Measurements from ENCODE around the gene TUBB4A.

DNA sequence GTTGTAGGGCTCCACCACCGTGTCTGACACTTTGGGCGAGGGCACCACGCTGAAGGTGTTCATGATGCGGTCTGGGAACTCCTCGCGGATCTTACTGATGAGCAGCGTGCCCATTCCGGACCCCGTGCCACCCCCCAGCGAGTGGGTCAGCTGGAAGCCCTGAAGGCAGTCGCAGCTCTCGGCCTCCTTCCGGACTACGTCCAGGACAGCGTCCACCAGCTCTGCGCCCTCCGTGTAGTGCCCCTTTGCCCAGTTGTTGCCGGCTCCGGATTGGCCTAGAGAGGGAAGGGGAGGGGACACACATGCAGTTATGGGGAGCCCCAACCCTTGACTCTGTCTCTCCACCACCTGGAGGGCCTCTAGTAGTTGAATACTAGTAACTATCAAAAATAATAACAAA lies 6.2 kb downstream of the TUBB4A start:
- no peak for TF ChIP-seq EZH2 (IDR thresholded peaks at IDR 0.05; ENCODE audit: low read depth, low read length, severe bottlenecking)
- no peak for TF ChIP-seq POLR2A (IDR thresholded peaks at IDR 0.05; ENCODE audit: control extremely low read depth in 1 of 2, low read depth in 2 of 2, low read length in 2 of 2)
- TF ChIP-seq POLR2AphosphoS5 (IDR thresholded peaks at IDR 0.05; ENCODE audit: low read depth, low read length), result no peak
- TF ChIP-seq CREB1 (IDR thresholded peaks at IDR 0.05), result no peak
- no peak for TF ChIP-seq CHD2 (IDR thresholded peaks at IDR 0.05; ENCODE audit: low read length)
- no peak for TF ChIP-seq POU5F1 (IDR thresholded peaks at IDR 0.05; ENCODE audit: low read depth, low read length)
- no peak for TF ChIP-seq SP1 (IDR thresholded peaks at IDR 0.05; ENCODE audit: low read depth, low read length)
- TF ChIP-seq, protein P1, sequence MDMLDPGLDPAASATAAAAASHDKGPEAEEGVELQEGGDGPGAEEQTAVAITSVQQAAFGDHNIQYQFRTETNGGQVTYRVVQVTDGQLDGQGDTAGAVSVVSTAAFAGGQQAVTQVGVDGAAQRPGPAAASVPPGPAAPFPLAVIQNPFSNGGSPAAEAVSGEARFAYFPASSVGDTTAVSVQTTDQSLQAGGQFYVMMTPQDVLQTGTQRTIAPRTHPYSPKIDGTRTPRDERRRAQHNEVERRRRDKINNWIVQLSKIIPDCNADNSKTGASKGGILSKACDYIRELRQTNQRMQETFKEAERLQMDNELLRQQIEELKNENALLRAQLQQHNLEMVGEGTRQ (IDR thresholded peaks at IDR 0.05; ENCODE audit: low read length), result no peak
- TF ChIP-seq, protein P2, sequence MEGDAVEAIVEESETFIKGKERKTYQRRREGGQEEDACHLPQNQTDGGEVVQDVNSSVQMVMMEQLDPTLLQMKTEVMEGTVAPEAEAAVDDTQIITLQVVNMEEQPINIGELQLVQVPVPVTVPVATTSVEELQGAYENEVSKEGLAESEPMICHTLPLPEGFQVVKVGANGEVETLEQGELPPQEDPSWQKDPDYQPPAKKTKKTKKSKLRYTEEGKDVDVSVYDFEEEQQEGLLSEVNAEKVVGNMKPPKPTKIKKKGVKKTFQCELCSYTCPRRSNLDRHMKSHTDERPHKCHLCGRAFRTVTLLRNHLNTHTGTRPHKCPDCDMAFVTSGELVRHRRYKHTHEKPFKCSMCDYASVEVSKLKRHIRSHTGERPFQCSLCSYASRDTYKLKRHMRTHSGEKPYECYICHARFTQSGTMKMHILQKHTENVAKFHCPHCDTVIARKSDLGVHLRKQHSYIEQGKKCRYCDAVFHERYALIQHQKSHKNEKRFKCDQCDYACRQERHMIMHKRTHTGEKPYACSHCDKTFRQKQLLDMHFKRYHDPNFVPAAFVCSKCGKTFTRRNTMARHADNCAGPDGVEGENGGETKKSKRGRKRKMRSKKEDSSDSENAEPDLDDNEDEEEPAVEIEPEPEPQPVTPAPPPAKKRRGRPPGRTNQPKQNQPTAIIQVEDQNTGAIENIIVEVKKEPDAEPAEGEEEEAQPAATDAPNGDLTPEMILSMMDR (IDR thresholded peaks at IDR 0.05; ENCODE audit: control extremely low read depth in 1 of 3, insufficient read depth in 1 of 3, low read depth in 1 of 3, low read length in 3 of 3), result no peak
- TF ChIP-seq E2F6 (IDR thresholded peaks at IDR 0.05), result no peak
- TF ChIP-seq EP300 (IDR thresholded peaks at IDR 0.05; ENCODE audit: borderline replicate concordance in 1 of 2, low read depth in 2 of 2, low read length in 2 of 2), result no peak

Data from H1 (cell line).